ENCODE measurements around the gene SLC4A1AP. TPM values are rescaled to one million over a fixed set of nuclear protein-coding genes. Genes with fewer than 3 reads are reported as not detected.

SLC4A1AP gene
- total and polyA plus RNA-seq, 2 experiments from 2014 or later = 24.3 to 29.2 TPM

GRCh38 chr2:27708666-27709065, 45.0 kb downstream of the SLC4A1AP start (continued):
- TF ChIP-seq, protein P1, sequence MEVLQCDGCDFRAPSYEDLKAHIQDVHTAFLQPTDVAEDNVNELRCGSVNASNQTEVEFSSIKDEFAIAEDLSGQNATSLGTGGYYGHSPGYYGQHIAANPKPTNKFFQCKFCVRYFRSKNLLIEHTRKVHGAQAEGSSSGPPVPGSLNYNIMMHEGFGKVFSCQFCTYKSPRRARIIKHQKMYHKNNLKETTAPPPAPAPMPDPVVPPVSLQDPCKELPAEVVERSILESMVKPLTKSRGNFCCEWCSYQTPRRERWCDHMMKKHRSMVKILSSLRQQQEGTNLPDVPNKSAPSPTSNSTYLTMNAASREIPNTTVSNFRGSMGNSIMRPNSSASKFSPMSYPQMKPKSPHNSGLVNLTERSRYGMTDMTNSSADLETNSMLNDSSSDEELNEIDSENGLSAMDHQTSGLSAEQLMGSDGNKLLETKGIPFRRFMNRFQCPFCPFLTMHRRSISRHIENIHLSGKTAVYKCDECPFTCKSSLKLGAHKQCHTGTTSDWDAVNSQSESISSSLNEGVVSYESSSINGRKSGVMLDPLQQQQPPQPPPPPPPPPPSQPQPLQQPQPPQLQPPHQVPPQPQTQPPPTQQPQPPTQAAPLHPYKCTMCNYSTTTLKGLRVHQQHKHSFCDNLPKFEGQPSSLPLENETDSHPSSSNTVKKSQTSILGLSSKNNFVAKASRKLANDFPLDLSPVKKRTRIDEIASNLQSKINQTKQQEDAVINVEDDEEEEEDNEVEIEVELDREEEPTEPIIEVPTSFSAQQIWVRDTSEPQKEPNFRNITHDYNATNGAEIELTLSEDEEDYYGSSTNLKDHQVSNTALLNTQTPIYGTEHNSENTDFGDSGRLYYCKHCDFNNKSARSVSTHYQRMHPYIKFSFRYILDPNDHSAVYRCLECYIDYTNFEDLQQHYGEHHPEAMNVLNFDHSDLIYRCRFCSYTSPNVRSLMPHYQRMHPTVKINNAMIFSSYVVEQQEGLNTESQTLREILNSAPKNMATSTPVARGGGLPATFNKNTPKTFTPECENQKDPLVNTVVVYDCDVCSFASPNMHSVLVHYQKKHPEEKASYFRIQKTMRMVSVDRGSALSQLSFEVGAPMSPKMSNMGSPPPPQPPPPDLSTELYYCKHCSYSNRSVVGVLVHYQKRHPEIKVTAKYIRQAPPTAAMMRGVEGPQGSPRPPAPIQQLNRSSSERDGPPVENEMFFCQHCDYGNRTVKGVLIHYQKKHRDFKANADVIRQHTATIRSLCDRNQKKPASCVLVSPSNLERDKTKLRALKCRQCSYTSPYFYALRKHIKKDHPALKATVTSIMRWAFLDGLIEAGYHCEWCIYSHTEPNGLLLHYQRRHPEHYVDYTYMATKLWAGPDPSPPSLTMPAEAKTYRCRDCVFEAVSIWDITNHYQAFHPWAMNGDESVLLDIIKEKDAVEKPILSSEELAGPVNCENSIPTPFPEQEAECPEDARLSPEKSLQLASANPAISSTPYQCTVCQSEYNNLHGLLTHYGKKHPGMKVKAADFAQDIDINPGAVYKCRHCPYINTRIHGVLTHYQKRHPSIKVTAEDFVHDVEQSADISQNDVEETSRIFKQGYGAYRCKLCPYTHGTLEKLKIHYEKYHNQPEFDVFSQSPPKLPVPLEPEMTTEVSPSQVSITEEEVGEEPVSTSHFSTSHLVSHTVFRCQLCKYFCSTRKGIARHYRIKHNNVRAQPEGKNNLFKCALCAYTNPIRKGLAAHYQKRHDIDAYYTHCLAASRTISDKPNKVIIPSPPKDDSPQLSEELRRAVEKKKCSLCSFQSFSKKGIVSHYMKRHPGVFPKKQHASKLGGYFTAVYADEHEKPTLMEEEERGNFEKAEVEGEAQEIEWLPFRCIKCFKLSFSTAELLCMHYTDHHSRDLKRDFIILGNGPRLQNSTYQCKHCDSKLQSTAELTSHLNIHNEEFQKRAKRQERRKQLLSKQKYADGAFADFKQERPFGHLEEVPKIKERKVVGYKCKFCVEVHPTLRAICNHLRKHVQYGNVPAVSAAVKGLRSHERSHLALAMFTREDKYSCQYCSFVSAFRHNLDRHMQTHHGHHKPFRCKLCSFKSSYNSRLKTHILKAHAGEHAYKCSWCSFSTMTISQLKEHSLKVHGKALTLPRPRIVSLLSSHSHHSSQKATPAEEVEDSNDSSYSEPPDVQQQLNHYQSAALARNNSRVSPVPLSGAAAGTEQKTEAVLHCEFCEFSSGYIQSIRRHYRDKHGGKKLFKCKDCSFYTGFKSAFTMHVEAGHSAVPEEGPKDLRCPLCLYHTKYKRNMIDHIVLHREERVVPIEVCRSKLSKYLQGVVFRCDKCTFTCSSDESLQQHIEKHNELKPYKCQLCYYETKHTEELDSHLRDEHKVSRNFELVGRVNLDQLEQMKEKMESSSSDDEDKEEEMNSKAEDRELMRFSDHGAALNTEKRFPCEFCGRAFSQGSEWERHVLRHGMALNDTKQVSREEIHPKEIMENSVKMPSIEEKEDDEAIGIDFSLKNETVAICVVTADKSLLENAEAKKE (CRISPR knock-in tag; IDR thresholded peaks at IDR 0.05) = no peak
- TF ChIP-seq, protein P2, sequence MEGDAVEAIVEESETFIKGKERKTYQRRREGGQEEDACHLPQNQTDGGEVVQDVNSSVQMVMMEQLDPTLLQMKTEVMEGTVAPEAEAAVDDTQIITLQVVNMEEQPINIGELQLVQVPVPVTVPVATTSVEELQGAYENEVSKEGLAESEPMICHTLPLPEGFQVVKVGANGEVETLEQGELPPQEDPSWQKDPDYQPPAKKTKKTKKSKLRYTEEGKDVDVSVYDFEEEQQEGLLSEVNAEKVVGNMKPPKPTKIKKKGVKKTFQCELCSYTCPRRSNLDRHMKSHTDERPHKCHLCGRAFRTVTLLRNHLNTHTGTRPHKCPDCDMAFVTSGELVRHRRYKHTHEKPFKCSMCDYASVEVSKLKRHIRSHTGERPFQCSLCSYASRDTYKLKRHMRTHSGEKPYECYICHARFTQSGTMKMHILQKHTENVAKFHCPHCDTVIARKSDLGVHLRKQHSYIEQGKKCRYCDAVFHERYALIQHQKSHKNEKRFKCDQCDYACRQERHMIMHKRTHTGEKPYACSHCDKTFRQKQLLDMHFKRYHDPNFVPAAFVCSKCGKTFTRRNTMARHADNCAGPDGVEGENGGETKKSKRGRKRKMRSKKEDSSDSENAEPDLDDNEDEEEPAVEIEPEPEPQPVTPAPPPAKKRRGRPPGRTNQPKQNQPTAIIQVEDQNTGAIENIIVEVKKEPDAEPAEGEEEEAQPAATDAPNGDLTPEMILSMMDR (conservative IDR thresholded peaks at IDR 0.05; ENCODE audit: low read depth in 2 of 2) = no peak
- TF ChIP-seq JUNB (IDR thresholded peaks at IDR 0.05; ENCODE audit: unreplicated experiment) (no peak), STAT1 (IDR thresholded peaks at IDR 0.05; ENCODE audit: unreplicated experiment) (no peak), CREB1 (CRISPR knock-in tag; IDR thresholded peaks at IDR 0.05; ENCODE audit: low read depth) (no peak), ZNF331 (CRISPR knock-in tag; IDR thresholded peaks at IDR 0.05; ENCODE audit: low read depth) (no peak), NANOG (IDR thresholded peaks at IDR 0.05; ENCODE audit: borderline replicate concordance) (no peak), EZH2 (IDR thresholded peaks at IDR 0.05; ENCODE audit: low read depth, unreplicated experiment) (no peak)

DNA sequence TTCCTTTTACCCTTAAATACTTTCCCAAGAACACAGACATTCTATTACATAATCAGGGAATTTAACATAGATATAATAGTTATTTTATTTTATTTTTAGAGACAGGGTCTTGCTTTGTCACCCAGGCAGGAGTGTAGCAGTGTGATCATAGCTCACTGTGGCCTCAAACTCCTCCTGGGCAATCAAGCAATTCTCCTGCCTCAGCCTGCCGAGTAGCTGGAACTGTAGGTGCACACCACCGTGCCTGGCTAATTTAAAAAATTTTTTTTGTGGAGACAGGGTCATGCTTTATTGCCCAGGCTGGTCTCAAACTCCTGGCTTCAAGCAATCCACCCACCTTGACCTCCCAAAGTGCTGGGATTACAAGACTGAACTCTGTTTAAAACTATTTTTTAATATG, 45.6 kb downstream of the SLC4A1AP start:
- Histone ChIP-seq H4K20me1 (replicated peaks; ENCODE audit: insufficient read depth) (no peaks in the 10 kb centered on the region), H3K4me1 (ENCODE audit: insufficient read depth) (peaks cover 5% of the 10 kb centered on the region; the same call in 1 of the 2 replicates), H2AFZ (no peak overlapping the region), H3K9me2 (ENCODE audit: insufficient read depth) (no peaks in the 10 kb centered on the region), H3K27ac (ENCODE audit: low read depth) (no peak overlapping the region), H3K4me2 (no peak overlapping the region), H3K36me3 (ENCODE audit: insufficient read depth) (no peaks in the 10 kb centered on the region), H3K79me2 (replicated peaks; ENCODE audit: insufficient read depth) (no peaks in the 10 kb centered on the region), H3F3A (replicated peaks; ENCODE audit: low read depth) (no peaks in the 10 kb centered on the region), H3K27me3 (ENCODE audit: insufficient read depth) (peaks cover 2% of the 10 kb centered on the region; the same call in 1 of the 2 replicates), H3K4me3 (no peak overlapping the region)
- ATAC-seq = no peak
- no peak for TF ChIP-seq EZH2phosphoT487 (IDR thresholded peaks at IDR 0.05; ENCODE audit: unreplicated experiment)
- no peak for TF ChIP-seq REST (IDR thresholded peaks at IDR 0.05; ENCODE audit: unreplicated experiment)
- TF ChIP-seq STAT1 (IDR thresholded peaks at IDR 0.05; ENCODE audit: unreplicated experiment) = no peak
- TF ChIP-seq POLR2AphosphoS5 (IDR thresholded peaks at IDR 0.05; ENCODE audit: low read depth) = no peak
- TF ChIP-seq, protein P3, sequence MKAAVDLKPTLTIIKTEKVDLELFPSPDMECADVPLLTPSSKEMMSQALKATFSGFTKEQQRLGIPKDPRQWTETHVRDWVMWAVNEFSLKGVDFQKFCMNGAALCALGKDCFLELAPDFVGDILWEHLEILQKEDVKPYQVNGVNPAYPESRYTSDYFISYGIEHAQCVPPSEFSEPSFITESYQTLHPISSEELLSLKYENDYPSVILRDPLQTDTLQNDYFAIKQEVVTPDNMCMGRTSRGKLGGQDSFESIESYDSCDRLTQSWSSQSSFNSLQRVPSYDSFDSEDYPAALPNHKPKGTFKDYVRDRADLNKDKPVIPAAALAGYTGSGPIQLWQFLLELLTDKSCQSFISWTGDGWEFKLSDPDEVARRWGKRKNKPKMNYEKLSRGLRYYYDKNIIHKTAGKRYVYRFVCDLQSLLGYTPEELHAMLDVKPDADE (IDR thresholded peaks at IDR 0.05) = no peak
- TF ChIP-seq CREB1 (CRISPR knock-in tag; IDR thresholded peaks at IDR 0.05; ENCODE audit: low read depth) = no peak
- no peak for TF ChIP-seq ZNF114 (CRISPR knock-in tag; IDR thresholded peaks at IDR 0.05)
- TF ChIP-seq NANOG (IDR thresholded peaks at IDR 0.05; ENCODE audit: borderline replicate concordance) = no peak
- no peak for TF ChIP-seq ZNF331 (CRISPR knock-in tag; IDR thresholded peaks at IDR 0.05; ENCODE audit: low read depth)
- no peak for TF ChIP-seq EZH2 (IDR thresholded peaks at IDR 0.05; ENCODE audit: low read depth, unreplicated experiment)
- Mint-ChIP-seq H3K9me3 (no peaks in the 10 kb centered on the region; the same call in 2 of the 3 replicates), H3K27ac (no peak overlapping the region), H3K36me3 (ENCODE audit: low read depth) (no peaks in the 10 kb centered on the region; the same call in 2 of the 3 replicates), H3K27me3 (ENCODE audit: insufficient read depth, low read depth, poor library complexity) (peaks cover 3% of the 10 kb centered on the region), H3K4me1 (peaks cover 7% of the 10 kb centered on the region; the same call in 2 of the 3 replicates), H3K4me3 (no peak overlapping the region)
- no peak for DNase-seq (ENCODE audit: low spot score)

All from GM23338 (cell line).